ENCODE data around the gene SPTLC3.

Gene SPTLC3

DNA sequence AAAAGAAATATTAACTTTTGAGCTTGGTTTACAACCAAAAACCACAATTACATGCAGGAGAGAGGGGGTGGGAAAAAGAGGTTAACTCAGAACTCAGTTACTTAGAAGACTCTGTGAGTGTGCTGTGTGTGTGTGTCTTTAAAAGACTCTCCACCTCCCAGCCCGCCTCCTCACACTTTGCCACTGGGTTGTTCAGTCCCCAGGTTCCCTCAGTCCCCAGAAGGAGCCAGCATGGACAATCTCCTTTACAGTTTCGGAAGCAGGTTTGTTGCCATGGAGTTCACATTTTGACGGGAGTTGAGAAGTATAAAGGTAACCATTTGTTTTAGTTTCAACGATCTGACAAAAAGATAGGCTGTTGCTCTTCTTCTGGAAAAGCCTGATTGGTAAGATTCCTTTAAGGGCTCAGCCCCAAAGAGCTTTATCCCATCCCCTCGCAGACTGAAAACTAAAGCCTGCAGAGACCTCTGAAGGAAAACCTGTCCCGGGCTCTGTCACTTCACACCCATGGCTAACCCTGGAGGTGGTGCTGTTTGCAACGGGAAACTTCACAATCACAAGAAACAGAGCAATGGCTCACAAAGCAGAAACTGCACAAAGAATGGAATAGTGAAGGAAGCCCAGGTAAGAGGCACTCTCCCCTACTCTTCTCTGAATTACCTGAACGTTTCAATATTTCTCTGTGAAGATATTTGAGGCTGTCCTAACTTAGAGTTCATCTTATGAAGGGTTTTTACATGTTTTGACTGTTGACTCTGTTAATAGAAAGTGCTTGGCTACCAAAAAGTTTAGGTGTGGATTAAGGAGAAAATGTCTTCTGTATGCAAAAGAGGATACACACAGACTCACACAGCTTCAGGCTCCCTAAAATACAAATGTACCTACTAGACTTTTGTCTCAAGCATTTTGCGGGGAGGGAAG is at the start of gene SPTLC3:
TSS of gene SPTLC3 (plus strand) at position 212 of the 921 bp plus-strand sequence. CDS start at position 508, 296 bp downstream.
- peak; percentile 46 for DNase-seq (ENCODE audit: low read depth)
- peak within 1 kb of the TSS; percentile 51 for H3K4me3 ChIP-seq (ENCODE audit: control insufficient read depth, low read depth, low read length)
- TF ChIP-seq, protein P1, sequence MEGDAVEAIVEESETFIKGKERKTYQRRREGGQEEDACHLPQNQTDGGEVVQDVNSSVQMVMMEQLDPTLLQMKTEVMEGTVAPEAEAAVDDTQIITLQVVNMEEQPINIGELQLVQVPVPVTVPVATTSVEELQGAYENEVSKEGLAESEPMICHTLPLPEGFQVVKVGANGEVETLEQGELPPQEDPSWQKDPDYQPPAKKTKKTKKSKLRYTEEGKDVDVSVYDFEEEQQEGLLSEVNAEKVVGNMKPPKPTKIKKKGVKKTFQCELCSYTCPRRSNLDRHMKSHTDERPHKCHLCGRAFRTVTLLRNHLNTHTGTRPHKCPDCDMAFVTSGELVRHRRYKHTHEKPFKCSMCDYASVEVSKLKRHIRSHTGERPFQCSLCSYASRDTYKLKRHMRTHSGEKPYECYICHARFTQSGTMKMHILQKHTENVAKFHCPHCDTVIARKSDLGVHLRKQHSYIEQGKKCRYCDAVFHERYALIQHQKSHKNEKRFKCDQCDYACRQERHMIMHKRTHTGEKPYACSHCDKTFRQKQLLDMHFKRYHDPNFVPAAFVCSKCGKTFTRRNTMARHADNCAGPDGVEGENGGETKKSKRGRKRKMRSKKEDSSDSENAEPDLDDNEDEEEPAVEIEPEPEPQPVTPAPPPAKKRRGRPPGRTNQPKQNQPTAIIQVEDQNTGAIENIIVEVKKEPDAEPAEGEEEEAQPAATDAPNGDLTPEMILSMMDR (conservative IDR thresholded peaks at IDR 0.05; ENCODE audit: control insufficient read depth, insufficient read depth, low read depth, low read length) = no peak

DNA sequence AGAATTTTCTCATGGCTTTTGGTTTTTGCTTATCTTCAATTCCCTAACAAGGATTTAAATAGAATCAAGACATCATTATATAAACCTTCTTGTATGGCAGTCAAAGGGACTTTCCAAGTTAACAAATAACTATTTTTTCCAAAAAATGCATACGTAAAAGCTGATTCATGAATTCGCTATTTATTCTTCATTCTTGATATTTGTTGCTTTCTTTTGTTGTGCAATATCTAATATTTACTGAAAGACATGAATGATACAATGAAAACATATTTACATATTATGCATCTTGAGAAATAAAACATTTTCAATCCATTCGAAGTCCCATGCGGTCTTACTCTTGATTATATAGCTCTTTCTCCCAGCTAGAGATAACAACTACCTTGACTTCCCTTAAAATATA is 47.0 kb upstream of the SPTLC3 start:
- DNase-seq (ENCODE audit: low read depth) = no peak
- TF ChIP-seq, protein P1 (conservative IDR thresholded peaks at IDR 0.05; ENCODE audit: control insufficient read depth, insufficient read depth, low read depth, low read length) = no peak
- H3K4me3 ChIP-seq (ENCODE audit: control insufficient read depth, low read depth, low read length) = no peak overlapping the region

DNA sequence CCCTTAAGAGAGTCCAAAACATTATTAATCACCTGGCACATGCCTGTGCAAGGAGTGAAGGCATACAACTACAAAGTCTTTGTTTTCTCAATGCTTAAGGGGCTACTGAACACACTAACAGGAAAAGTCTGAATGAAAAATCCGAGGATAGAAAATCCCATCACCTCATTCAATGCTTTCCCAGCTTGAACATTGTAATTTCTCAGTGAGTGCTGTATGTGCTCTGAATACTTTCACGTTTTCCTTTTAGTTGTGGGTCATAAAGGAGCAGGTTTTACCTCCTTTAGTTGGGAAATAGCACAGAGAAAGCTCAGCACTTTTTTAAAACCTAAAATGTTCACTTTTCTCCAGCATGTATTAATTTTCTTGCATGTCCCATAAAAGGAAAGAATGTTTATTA is 45.9 kb upstream of the SPTLC3 start:
- no peak for DNase-seq (ENCODE audit: low read depth)
- H3K4me3 ChIP-seq (ENCODE audit: control insufficient read depth, low read depth, low read length) = no peak overlapping the region
- TF ChIP-seq, protein P1 (conservative IDR thresholded peaks at IDR 0.05; ENCODE audit: control insufficient read depth, insufficient read depth, low read depth, low read length) = no peak

DNA sequence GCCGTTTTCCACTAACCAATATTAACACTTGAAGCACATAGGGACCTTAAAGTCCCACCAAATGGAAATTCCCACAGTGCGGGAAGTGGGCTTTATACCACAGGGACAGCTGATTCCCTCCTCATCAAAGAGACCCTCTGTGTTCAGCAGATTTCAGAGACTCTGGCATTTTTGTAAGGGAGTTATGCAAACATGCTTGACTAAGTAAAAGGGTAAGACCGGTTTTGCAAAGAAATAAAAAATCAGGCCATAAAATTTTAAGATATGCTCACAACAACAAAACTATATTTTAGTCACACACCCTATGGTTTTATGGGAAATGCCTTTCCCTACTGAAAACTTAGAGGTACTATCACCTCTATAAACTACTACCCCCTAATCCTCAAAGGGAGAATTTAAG is 45.4 kb upstream of the SPTLC3 start:
- H3K4me3 ChIP-seq (ENCODE audit: control insufficient read depth, low read depth, low read length) = no peak overlapping the region
- TF ChIP-seq, protein P1 (conservative IDR thresholded peaks at IDR 0.05; ENCODE audit: control insufficient read depth, insufficient read depth, low read depth, low read length) = no peak
- DNase-seq (ENCODE audit: low read depth) = no peak

DNA sequence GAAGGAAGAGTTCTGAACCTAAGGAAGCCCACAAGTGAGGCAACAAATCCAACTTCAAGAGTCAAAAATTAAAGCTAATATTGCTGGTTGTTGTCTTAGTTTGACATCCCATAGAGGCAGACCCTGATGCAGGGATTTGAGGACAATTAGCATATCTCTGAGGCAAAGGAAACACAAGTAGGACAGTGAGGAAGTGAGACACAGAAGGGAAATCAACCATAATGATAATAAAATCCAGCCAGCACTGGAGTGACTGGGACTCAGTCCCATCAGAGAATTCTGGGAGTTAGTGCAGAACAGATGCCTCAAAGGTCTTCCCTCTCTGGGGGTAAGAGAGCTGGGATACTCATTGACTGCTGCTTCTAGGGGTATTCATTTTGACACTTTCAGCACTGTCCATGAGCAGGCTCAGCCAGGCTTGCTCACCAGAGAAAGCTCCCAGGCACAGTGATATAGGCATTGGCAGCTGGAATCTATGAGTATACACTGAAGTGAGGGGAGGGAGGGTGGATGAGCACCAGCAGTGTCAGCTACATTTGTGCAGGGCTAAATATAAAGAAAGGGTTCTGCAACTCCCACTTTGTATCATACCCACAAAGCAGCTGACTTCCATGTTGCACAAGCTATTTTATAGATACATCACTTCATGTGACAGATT is 43.4 kb upstream of the SPTLC3 start:
- H3K4me3 ChIP-seq (ENCODE audit: control insufficient read depth, low read depth, low read length) = no peak overlapping the region
- TF ChIP-seq, protein P1 (conservative IDR thresholded peaks at IDR 0.05; ENCODE audit: control insufficient read depth, insufficient read depth, low read depth, low read length) = no peak
- peak; percentile 17 for DNase-seq (ENCODE audit: low read depth)

DNA sequence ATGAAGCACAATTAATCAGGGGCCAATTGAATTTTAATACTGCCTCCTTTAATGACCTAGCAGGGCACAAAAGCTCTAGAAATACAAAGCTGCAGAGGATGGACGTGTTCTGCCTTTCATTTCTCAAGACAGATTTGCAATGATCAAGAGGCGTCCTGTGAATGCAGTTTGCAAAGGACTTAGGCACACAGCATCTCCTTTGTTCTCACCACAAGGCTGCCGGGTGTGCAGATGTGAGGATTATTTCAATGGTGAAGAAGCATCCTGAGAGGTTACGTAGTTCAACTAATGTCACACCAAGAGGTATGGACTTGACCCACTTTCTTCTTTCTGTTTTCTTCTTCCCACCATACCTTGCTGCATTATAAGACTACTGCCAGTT is 42.9 kb upstream of the SPTLC3 start:
- TF ChIP-seq, protein P1 (conservative IDR thresholded peaks at IDR 0.05; ENCODE audit: control insufficient read depth, insufficient read depth, low read depth, low read length) = no peak
- H3K4me3 ChIP-seq (ENCODE audit: control insufficient read depth, low read depth, low read length) = no peak overlapping the region
- DNase-seq (ENCODE audit: low read depth) = no peak

All from fibroblast of mammary gland (primary cell).